ENCODE data around the gene ITGB1BP1.

ITGB1BP1 gene

DNA sequence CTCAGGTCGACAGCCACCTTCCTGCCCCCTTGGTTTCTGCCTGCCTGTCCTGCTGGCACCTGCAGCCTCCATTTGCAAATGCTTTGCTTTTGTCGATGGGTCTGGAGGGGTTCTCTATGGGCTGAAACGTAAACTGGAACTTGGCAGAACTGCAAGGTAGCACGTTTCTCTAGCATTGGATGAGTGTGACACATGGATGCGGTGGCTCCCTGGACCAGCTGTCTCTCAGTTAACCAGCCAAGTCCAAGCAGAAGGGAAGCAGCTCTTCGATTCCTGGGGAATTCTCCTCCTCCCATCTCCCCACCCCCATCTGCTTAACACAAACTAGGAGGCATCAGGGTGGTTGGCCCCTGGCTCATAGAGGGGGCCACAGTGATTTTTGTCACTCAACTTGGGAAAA lies 57.3 kb downstream of the ITGB1BP1 start:
- FAIRE-seq = no peak
- no peak for DNase-seq (ENCODE audit: insufficient read length)
- TF ChIP-seq TAF1 (IDR thresholded peaks at IDR 0.05; ENCODE audit: borderline replicate concordance, low read depth, low read length) = no peak
- no peak for TF ChIP-seq POLR2AphosphoS5 (IDR thresholded peaks at IDR 0.05; ENCODE audit: low read depth, low read length)
- TF ChIP-seq POLR2A (IDR thresholded peaks at IDR 0.05; ENCODE audit: low read depth, low read length) = no peak

DNA sequence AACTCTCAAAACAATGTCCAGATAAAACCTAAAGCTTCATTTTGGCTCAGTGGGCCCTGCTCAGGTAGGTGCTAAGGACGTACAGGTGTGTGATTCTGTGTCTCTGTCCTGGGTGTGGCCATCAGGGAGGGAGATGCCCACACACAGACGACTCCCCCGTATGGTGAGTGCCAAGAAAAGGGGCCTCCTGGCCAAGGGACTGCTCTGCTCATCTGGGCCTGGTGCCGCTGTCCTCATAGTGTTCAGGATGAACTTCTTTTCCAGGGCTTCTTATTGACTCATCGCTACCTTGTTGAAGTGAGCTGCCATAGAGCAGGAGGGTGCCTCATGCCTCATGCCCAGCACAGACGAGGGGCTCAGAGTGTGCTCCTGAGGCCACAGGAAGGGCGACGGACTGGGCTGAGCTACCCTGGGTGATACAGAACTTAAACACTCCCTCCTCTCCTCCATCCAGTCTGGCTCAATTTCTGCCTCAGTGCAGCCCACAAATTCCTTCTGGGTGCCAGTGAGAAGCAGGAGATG lies 57.8 kb downstream of the ITGB1BP1 start:
- TF ChIP-seq POLR2AphosphoS5 (IDR thresholded peaks at IDR 0.05; ENCODE audit: low read depth, low read length) (no peak), POLR2A (IDR thresholded peaks at IDR 0.05; ENCODE audit: low read depth, low read length) (no peak), TAF1 (IDR thresholded peaks at IDR 0.05; ENCODE audit: borderline replicate concordance, low read depth, low read length) (no peak)
- DNase-seq (ENCODE audit: insufficient read length) (no peak), FAIRE-seq (no peak)

- TF ChIP-seq POLR2A (IDR thresholded peaks at IDR 0.05; ENCODE audit: low read depth, low read length) (no peak), TAF1 (IDR thresholded peaks at IDR 0.05; ENCODE audit: borderline replicate concordance, low read depth, low read length) (no peak), POLR2AphosphoS5 (IDR thresholded peaks at IDR 0.05; ENCODE audit: low read depth, low read length) (no peak)
- FAIRE-seq = no peak
These were observed 58.4 kb downstream of the ITGB1BP1 start for GRCh38 chr2:9364791-9365497.

GRCh38 chr2:9364373-9364772 lies 59.0 kb downstream of the ITGB1BP1 start:
- FAIRE-seq (no peak), DNase-seq (ENCODE audit: insufficient read length) (no peak)
- no peak for TF ChIP-seq POLR2A (IDR thresholded peaks at IDR 0.05; ENCODE audit: low read depth, low read length)
- TF ChIP-seq TAF1 (IDR thresholded peaks at IDR 0.05; ENCODE audit: borderline replicate concordance, low read depth, low read length) = no peak
- TF ChIP-seq POLR2AphosphoS5 (IDR thresholded peaks at IDR 0.05; ENCODE audit: low read depth, low read length) = no peak

More at GRCh38 chr2:9364791-9365497, 58.4 kb downstream of the ITGB1BP1 start:
- DNase-seq (ENCODE audit: insufficient read length) = no peak

DNA sequence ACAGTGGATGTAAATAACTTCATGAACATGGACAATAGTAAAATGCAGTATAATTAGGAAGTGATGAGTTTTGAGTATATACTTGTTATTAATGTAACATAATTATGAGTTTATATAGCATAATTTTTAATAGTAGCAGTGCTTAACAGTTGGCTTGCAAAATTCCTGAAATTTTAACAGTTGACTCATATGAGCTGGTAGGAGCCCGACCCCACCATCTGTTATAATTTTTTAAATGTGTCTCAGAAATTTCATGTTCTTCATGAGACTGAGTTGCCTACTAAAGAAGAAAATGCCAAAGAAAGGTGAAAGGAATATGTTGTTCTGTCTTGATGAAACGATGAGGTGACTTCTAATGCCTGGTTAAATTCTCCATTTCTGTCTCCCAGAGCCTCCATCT lies 62.6 kb downstream of the ITGB1BP1 start:
- TF ChIP-seq POLR2AphosphoS5 (IDR thresholded peaks at IDR 0.05; ENCODE audit: low read depth, low read length) (no peak), POLR2A (IDR thresholded peaks at IDR 0.05; ENCODE audit: low read depth, low read length) (no peak), TAF1 (IDR thresholded peaks at IDR 0.05; ENCODE audit: borderline replicate concordance, low read depth, low read length) (no peak)
- DNase-seq (ENCODE audit: insufficient read length) (no peak), FAIRE-seq (no peak)

DNA sequence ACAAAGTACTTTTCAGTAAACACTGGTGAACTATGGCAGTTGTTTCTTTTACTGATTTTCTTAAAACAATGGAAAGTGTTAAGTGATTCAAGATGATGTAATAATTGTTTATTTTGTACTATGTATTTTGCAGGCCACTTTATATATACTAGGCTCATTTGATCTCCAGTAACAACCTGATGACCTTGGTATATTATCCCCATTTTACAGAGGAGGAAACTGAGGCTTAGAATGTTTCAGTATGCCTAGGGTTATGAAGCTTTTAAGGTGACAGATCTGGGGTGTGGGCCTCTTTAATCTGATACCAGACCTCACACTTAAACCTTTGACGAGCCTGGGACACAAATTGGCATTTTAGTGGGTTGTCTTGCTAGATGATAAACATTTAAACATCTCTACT lies 63.2 kb downstream of the ITGB1BP1 start:
- FAIRE-seq (no peak), DNase-seq (ENCODE audit: insufficient read length) (no peak)
- no peak for TF ChIP-seq POLR2AphosphoS5 (IDR thresholded peaks at IDR 0.05; ENCODE audit: low read depth, low read length)
- TF ChIP-seq POLR2A (IDR thresholded peaks at IDR 0.05; ENCODE audit: low read depth, low read length) = no peak
- no peak for TF ChIP-seq TAF1 (IDR thresholded peaks at IDR 0.05; ENCODE audit: borderline replicate concordance, low read depth, low read length)

DNA sequence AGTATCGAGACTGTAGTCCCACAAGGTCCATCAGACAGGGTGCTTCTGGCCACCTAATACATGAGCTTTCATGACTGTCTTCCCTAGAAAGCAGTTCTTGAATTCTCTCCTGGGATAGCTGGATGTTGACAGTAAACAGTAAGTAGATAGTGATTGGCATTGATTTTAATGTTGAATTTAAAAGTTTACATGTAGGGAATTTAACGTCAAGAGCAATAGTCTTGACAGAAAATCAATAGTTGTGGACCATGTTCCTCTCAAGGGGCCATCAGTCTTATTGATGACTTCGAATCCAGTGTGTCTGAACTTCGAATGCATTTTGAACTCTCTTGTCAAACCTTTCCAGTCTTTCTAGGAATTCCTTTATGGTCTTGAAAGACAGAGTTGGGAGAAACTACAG lies 63.9 kb downstream of the ITGB1BP1 start:
- FAIRE-seq = no peak
- no peak for DNase-seq (ENCODE audit: insufficient read length)
- TF ChIP-seq POLR2A (IDR thresholded peaks at IDR 0.05; ENCODE audit: low read depth, low read length) = no peak
- TF ChIP-seq POLR2AphosphoS5 (IDR thresholded peaks at IDR 0.05; ENCODE audit: low read depth, low read length) = no peak
- no peak for TF ChIP-seq TAF1 (IDR thresholded peaks at IDR 0.05; ENCODE audit: borderline replicate concordance, low read depth, low read length)

DNA sequence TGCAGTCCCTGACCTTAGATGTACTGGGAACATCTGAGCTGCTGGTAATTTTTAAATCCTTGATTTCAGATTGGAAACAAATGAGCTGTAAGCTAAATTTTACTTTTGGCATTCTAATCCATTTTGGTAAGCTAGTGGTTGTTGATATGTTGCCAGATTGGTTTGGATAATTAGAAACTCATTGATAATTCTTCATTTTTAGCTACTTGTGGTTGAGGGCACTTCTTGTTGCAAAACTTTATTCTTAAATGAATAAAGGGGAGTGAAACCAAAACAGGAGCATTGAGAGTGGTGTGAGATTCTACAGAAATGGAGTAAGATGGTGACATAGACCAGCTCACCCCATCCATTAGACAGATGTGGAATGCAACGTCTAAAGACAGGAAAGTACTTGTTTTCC lies 64.5 kb downstream of the ITGB1BP1 start:
- no peak for TF ChIP-seq POLR2AphosphoS5 (IDR thresholded peaks at IDR 0.05; ENCODE audit: low read depth, low read length)
- no peak for TF ChIP-seq POLR2A (IDR thresholded peaks at IDR 0.05; ENCODE audit: low read depth, low read length)
- TF ChIP-seq TAF1 (IDR thresholded peaks at IDR 0.05; ENCODE audit: borderline replicate concordance, low read depth, low read length) = no peak
- FAIRE-seq (no peak), DNase-seq (ENCODE audit: insufficient read length) (no peak)

GRCh38 chr2:9356261-9356660 lies 67.1 kb downstream of the ITGB1BP1 start:
- DNase-seq (ENCODE audit: insufficient read length) (no peak), FAIRE-seq (no peak)
- TF ChIP-seq POLR2AphosphoS5 (IDR thresholded peaks at IDR 0.05; ENCODE audit: low read depth, low read length) (no peak), TAF1 (IDR thresholded peaks at IDR 0.05; ENCODE audit: borderline replicate concordance, low read depth, low read length) (no peak), POLR2A (IDR thresholded peaks at IDR 0.05; ENCODE audit: low read depth, low read length) (no peak)

DNA sequence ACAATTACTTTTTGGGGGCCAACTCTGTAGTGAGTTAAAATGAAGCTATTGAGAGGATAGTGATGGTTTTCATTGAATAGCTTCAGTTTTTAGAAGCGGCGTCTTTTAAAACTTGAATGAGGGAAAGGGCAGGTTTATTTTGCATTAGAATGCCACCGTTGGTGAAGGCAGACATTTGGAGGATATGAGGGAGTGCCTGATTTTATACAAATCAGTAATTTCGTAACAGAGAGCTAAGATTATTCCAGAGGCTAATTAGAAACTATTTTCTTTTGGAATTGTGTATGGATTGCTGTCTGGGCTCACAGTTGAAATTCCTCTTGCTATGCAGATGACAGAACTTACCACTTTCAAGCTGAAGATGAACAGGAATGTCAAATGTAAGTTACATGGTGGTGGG lies 67.6 kb downstream of the ITGB1BP1 start:
- no peak for TF ChIP-seq POLR2AphosphoS5 (IDR thresholded peaks at IDR 0.05; ENCODE audit: low read depth, low read length)
- TF ChIP-seq POLR2A (IDR thresholded peaks at IDR 0.05; ENCODE audit: low read depth, low read length) = no peak
- TF ChIP-seq TAF1 (IDR thresholded peaks at IDR 0.05; ENCODE audit: borderline replicate concordance, low read depth, low read length) = no peak
- no peak for FAIRE-seq
- no peak for DNase-seq (ENCODE audit: insufficient read length)

DNA sequence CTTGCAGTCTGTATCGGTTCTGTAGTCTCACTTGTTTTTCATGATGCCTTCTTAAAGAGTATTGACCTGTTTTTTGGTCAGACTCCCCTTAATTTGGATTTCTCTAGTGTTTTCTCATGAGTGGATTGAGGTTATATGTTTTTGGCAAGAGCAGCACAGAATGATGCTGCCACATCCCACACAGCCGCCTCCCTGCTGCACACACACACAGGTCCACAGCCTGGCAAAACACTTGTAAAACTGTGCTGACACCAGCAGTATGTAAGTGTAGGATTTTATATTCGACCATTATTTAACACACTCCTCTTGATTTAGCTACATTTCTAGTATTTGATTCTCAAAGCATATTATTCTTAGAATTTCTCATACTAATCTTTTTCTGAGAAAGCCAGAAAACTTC lies 68.1 kb downstream of the ITGB1BP1 start:
- DNase-seq (ENCODE audit: insufficient read length) (no peak), FAIRE-seq (no peak)
- no peak for TF ChIP-seq POLR2AphosphoS5 (IDR thresholded peaks at IDR 0.05; ENCODE audit: low read depth, low read length)
- TF ChIP-seq TAF1 (IDR thresholded peaks at IDR 0.05; ENCODE audit: borderline replicate concordance, low read depth, low read length) = no peak
- TF ChIP-seq POLR2A (IDR thresholded peaks at IDR 0.05; ENCODE audit: low read depth, low read length) = no peak

DNA sequence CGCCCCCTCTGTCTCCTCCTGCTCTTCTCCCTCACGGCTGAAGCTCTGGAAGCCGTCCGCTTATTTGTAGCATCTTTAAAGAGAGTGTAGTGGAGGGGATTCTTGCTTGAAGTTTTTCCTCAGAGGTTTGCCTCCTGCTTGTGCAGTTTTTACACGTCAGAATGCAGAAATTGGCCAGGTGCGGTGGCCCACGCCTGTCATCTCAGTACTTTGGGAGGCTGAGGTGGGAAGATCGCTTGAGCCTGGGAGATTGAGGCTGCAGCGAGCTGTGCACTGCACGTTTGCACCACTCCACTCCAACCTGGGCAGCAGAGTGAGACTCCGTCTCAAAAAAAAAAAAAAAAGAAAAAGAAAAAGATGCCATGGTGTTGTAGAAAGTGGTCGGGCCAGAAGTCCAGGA lies 69.0 kb downstream of the ITGB1BP1 start:
- FAIRE-seq (no peak), DNase-seq (ENCODE audit: insufficient read length) (no peak)
- TF ChIP-seq TAF1 (IDR thresholded peaks at IDR 0.05; ENCODE audit: borderline replicate concordance, low read depth, low read length) (no peak), POLR2A (IDR thresholded peaks at IDR 0.05; ENCODE audit: low read depth, low read length) (no peak), POLR2AphosphoS5 (IDR thresholded peaks at IDR 0.05; ENCODE audit: low read depth, low read length) (no peak)
